Duodenal mucosa (tissue), 2 donors: ENCODE data around the gene HOXD1.

Experiments
- H3K27ac ChIP-seq: one replicate; pipeline ENCODE4 v1.7.0; 2013; ENCODE audit warnings: low read depth, low read length
- H3K27me3 ChIP-seq, 2 donors: one replicate each; pipeline ENCODE4 v1.7.0; 2013; ENCODE audit warnings: low read length in 2 of 2, control low read depth in 1 of 2; ENCODE audit not compliant: insufficient read depth in 2 of 2, control insufficient read depth in 1 of 2
- H3K36me3 ChIP-seq, 2 donors: one replicate each; pipeline ENCODE4 v1.7.0; 2013; ENCODE audit warnings: low read length in 2 of 2, control low read depth in 1 of 2; ENCODE audit not compliant: insufficient read depth in 2 of 2, control insufficient read depth in 1 of 2
- H3K4me1 ChIP-seq, 2 donors: one replicate each; pipeline ENCODE4 v1.7.0; 2013; ENCODE audit warnings: low read length in 2 of 2, control low read depth in 1 of 2; ENCODE audit not compliant: insufficient read depth in 2 of 2, control insufficient read depth in 1 of 2
- H3K4me3 ChIP-seq, 2 donors: one replicate each; pipeline ENCODE4 v1.7.0; 2013; ENCODE audit warnings: low read length in 2 of 2, low read depth in 1 of 2
- H3K9ac ChIP-seq, 2 donors: one replicate each; pipeline ENCODE4 v1.7.0; 2013; ENCODE audit warnings: low read length in 2 of 2, low read depth in 1 of 2
- H3K9me3 ChIP-seq, 2 donors: one replicate each; pipeline ENCODE4 v1.7.0; 2013; ENCODE audit warnings: low read length in 2 of 2, control low read depth in 1 of 2; ENCODE audit not compliant: control insufficient read depth in 1 of 2

HOXD1 gene

GRCh38 chr2:176187200-176187898 lies 1.1 kb upstream of the HOXD1 start:
- Histone ChIP-seq H3K4me3 (peak overlapping the region; percentile 63 to 73), H3K9ac (no peak overlapping the region), H3K27me3 (peaks cover 42 to 78% of the 10 kb centered on the region in 2 donors)

GRCh38 chr2:176188774-176189680 lies 559 bp downstream of the HOXD1 start:
- peak overlapping the region in 1 of 2 donors; percentile 7 for H3K9ac ChIP-seq
- H3K9me3 ChIP-seq: no peaks in the 10 kb centered on the region
- peaks cover 13 to 15% of the 10 kb centered on the region in 2 donors for H3K4me1 ChIP-seq
- peaks cover 46 to 86% of the 10 kb centered on the region in 2 donors for H3K27me3 ChIP-seq
- no peak overlapping the region for H3K27ac ChIP-seq
- no peaks in the 10 kb centered on the region for H3K36me3 ChIP-seq
- peak overlapping the region; percentile 63 to 73 for H3K4me3 ChIP-seq

More at GRCh38 chr2:176187200-176187898, 1.1 kb upstream of the HOXD1 start:
- Histone ChIP-seq H3K9me3 (no peaks in the 10 kb centered on the region), H3K4me1 (peaks cover 13 to 15% of the 10 kb centered on the region in 2 donors), H3K27ac (no peak overlapping the region), H3K36me3 (no peaks in the 10 kb centered on the region)

GRCh38 chr2:176189681-176190641 lies 1.5 kb downstream of the HOXD1 start:
- H3K9ac ChIP-seq: no peak overlapping the region
- no peaks in the 10 kb centered on the region for H3K9me3 ChIP-seq
- no peaks in the 10 kb centered on the region for H3K36me3 ChIP-seq
- peaks cover 13 to 15% of the 10 kb centered on the region in 2 donors for H3K4me1 ChIP-seq
- peak overlapping the region; percentile 63 to 73 for H3K4me3 ChIP-seq
- H3K27ac ChIP-seq: no peak overlapping the region
- peaks cover 52 to 83% of the 10 kb centered on the region in 2 donors for H3K27me3 ChIP-seq

GRCh38 chr2:176192351-176192750 lies 3.9 kb downstream of the HOXD1 start:
- Histone ChIP-seq H3K36me3 (no peaks in the 10 kb centered on the region), H3K4me3 (no peak overlapping the region), H3K27ac (no peak overlapping the region), H3K27me3 (peaks cover 57 to 70% of the 10 kb centered on the region in 2 donors), H3K9me3 (no peaks in the 10 kb centered on the region), H3K9ac (no peak overlapping the region), H3K4me1 (peaks cover 8 to 9% of the 10 kb centered on the region in 2 donors)

GRCh38 chr2:176193048-176193447 lies 4.6 kb downstream of the HOXD1 start:
- no peak overlapping the region for H3K9ac ChIP-seq
- peaks cover 54 to 69% of the 10 kb centered on the region in 2 donors for H3K27me3 ChIP-seq
- no peak overlapping the region for H3K27ac ChIP-seq
- no peaks in the 10 kb centered on the region for H3K36me3 ChIP-seq
- H3K4me3 ChIP-seq: no peak overlapping the region
- H3K9me3 ChIP-seq: no peaks in the 10 kb centered on the region
- H3K4me1 ChIP-seq: peaks cover under 1 to 2% of the 10 kb centered on the region in 2 donors

- Histone ChIP-seq H3K4me1 (no peaks in the 10 kb centered on the region), H3K27me3 (peaks cover 5 to 18% of the 10 kb centered on the region in 2 donors), H3K4me3 (no peak overlapping the region), H3K9me3 (no peaks in the 10 kb centered on the region), H3K27ac (no peak overlapping the region), H3K36me3 (no peaks in the 10 kb centered on the region), H3K9ac (no peak overlapping the region)
Observed at GRCh38 chr2:176199902-176200301, 11.4 kb downstream of the HOXD1 start.

- H3K9ac ChIP-seq: no peak overlapping the region
- H3K4me1 ChIP-seq: no peaks in the 10 kb centered on the region
- no peaks in the 10 kb centered on the region for H3K9me3 ChIP-seq
- H3K4me3 ChIP-seq: no peak overlapping the region
- no peak overlapping the region for H3K27ac ChIP-seq
- no peaks in the 10 kb centered on the region for H3K36me3 ChIP-seq
- H3K27me3 ChIP-seq: peaks cover 4 to 18% of the 10 kb centered on the region in 2 donors
Observed at GRCh38 chr2:176200971-176201370, 12.5 kb downstream of the HOXD1 start.

GRCh38 chr2:176202491-176202890 lies 14.0 kb downstream of the HOXD1 start:
- no peaks in the 10 kb centered on the region for H3K4me1 ChIP-seq
- no peak overlapping the region for H3K27ac ChIP-seq
- peaks cover 0 to 14% of the 10 kb centered on the region in 2 donors for H3K27me3 ChIP-seq
- H3K36me3 ChIP-seq: no peaks in the 10 kb centered on the region
- no peak overlapping the region for H3K9ac ChIP-seq
- no peaks in the 10 kb centered on the region for H3K9me3 ChIP-seq
- no peak overlapping the region for H3K4me3 ChIP-seq

GRCh38 chr2:176205126-176205525 lies 16.7 kb downstream of the HOXD1 start:
- Histone ChIP-seq H3K9me3 (no peaks in the 10 kb centered on the region), H3K36me3 (no peaks in the 10 kb centered on the region), H3K27me3 (peaks cover 0 to 6% of the 10 kb centered on the region in 2 donors), H3K9ac (no peak overlapping the region), H3K4me1 (no peaks in the 10 kb centered on the region), H3K27ac (no peak overlapping the region), H3K4me3 (no peak overlapping the region)
